ENCODE measurements around the gene TMTC4.

GRCh38 chr13:100611678-100612492 is 62.7 kb downstream of the TMTC4 start:
- TF ChIP-seq RFX5 (IDR thresholded peaks at IDR 0.05) (no peak), NR3C1 (IDR thresholded peaks at IDR 0.05) (no peak), MAFK (IDR thresholded peaks at IDR 0.05; ENCODE audit: partially characterized antibody) (no peak), PHF8 (IDR thresholded peaks at IDR 0.05; ENCODE audit: borderline replicate concordance, low read depth) (no peak), ELK1 (IDR thresholded peaks at IDR 0.05; ENCODE audit: low read depth, low read length) (no peak)
